LNCAP (cell line): ENCODE measurements around the gene ZC2HC1B.

Source experiments
- TF ChIP-seq, protein P1 (sequence below): fragments of 450-650 bp; IDR thresholded peaks from 2 replicates; pipeline ENCODE4 v1.5.1; 2017; ENCODE audit warnings: mild to moderate bottlenecking

The ZC2HC1B gene

DNA sequence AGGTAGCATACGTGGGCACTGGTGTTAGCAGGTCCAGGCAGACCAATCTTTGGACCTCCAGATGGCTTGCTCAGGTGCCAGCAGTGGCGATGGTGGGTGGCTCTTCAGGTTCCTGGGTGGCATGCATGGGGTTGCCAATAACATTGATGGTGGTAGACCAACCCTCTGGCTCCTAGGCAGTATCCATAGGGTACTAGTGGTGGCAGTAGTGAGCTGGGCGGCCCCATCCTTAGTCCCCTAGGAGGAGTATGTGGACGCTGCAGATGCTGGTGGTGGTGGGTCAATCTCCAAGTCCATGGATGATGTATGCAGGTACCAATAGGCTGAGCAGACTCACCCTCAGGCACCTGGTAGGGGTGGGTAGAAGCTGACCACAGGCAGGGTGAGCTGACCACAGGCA, 70.6 kb downstream of the ZC2HC1B start:
- TF ChIP-seq, protein P1, sequence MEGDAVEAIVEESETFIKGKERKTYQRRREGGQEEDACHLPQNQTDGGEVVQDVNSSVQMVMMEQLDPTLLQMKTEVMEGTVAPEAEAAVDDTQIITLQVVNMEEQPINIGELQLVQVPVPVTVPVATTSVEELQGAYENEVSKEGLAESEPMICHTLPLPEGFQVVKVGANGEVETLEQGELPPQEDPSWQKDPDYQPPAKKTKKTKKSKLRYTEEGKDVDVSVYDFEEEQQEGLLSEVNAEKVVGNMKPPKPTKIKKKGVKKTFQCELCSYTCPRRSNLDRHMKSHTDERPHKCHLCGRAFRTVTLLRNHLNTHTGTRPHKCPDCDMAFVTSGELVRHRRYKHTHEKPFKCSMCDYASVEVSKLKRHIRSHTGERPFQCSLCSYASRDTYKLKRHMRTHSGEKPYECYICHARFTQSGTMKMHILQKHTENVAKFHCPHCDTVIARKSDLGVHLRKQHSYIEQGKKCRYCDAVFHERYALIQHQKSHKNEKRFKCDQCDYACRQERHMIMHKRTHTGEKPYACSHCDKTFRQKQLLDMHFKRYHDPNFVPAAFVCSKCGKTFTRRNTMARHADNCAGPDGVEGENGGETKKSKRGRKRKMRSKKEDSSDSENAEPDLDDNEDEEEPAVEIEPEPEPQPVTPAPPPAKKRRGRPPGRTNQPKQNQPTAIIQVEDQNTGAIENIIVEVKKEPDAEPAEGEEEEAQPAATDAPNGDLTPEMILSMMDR: no peak

- TF ChIP-seq, protein P1: no peak
Measured at GRCh38 chr6:143936347-143936746, 72.1 kb downstream of the ZC2HC1B start.

DNA sequence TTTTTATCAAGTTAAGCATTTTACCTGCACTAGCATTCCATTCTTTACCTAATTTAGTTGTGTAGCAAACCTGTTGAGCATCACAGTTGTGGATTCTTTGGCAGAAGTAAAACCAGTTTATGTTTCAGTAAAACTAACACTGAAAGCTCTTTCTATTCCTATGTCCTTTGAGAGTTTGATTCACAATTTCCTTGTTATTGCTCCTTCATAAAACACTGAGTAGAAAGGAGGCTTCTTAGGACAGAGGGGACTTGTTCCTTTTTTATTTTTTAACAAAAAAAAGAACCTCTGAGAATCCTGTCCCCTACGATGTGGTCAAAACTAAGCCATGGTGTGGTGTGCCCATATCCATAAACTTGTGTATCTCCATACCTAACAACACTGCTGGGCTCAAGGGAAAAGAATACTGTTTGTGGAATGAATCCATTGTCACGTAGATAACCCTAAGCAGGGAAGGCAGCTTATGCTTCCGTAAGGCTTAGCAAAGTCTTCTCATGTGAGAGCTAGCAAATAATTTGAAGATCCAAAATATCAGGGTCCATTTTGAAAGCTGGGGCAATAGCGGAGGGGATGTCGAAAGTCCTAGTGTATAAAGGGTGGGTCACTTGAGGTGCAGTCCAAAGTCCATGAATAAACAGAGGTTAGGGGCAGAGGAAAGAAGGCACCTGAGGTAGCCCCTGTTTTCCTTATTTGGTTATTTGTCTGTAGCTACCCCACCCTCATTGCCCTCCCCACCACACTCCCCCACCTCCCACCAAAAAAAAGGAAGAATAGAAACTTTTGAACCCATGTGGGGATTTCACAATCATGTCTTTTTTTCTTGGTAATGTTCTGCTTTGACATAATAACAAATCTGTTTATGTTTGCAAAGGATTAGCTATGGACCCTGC, 72.7 kb downstream of the ZC2HC1B start:
- TF ChIP-seq, protein P1: no peak

DNA sequence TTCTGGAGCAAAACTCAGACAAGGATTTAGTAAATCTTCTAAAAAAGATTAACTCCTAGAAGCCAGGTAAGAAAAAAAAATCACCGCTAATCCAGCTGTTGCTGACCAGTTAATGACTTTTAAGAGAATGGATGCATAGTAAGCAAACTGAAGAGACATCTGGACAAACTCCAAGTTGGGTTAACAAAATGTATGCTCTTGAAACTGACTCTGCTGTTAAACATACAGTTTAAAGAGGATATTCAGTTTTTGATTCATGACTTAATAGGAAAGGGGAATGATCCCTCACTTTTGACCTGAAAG, 73.3 kb downstream of the ZC2HC1B start:
- TF ChIP-seq, protein P1: no peak

DNA sequence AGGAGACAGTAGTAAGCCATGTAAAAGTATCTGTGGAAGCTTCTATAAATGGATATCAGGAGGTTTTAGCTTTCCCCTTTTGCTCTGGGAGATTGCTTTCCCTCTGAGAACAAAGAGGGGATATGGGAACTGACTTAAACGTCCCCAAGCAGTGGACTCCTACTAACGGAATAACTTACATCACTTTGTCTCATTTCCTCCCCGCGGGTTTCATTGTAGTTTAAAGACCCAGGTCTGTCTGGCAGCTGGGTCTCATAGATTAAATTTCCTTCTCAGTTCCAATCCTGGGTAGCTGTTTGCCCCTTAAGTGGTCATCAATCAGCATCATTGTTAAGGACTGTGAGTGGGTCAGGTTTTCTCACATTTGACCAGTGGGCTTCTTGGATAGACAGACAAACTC, 75.1 kb downstream of the ZC2HC1B start:
- TF ChIP-seq, protein P1: no peak

- TF ChIP-seq, protein P1: peak; percentile 97
Measured at GRCh38 chr6:143940011-143940597, 75.8 kb downstream of the ZC2HC1B start.

- TF ChIP-seq, protein P1: peak; percentile 79
Measured at GRCh38 chr6:143941852-143942627, 77.8 kb downstream of the ZC2HC1B start.
